IMR-90 (cell line): ENCODE data around the gene HNRNPM. TPM values are rescaled to one million over a fixed set of nuclear protein-coding genes. Genes with fewer than 3 reads are reported as not detected.

Experiments
- ATAC-seq: fragments of 200-7000 bp; cut with Tn5 transposase; 2 replicates; pipeline ENCODE4 v1.9.1; 2020; ENCODE audit warnings: low read depth, mild to moderate bottlenecking, moderate library complexity
- BruUV-seq: library from RNA; stranded (reverse); fragments of 400-500 nt; replicated peaks from 2 replicates; lab custom pipeline; 2021; lab: Mats Ljungman, UMichigan
- CTCF ChIA-PET: fragments of 300-600 bp; formaldehyde crosslinking; extraction: SDS; loops from one replicate; lab custom pipeline; 2021; ENCODE audit warnings: antibody characterized with exemption; lab: Yijun Ruan, JAX
- POLR2A ChIA-PET: fragments of 300-600 bp; sonication (Branson Sonifier 250); formaldehyde crosslinking; loops from one replicate; lab custom pipeline; 2022; ENCODE audit warnings: antibody characterized with exemption; ENCODE audit not compliant: unreplicated experiment; lab: Charles Lee
- DNase-seq: peaks from one replicate; pipeline ENCODE4 v3.0.0; 2013
- H2AFZ ChIP-seq: replicated peaks from 2 replicates; pipeline ENCODE3; 2013; ENCODE audit warnings: low read length, mild to moderate bottlenecking; ENCODE audit not compliant: poor library complexity
- H2AK5ac ChIP-seq: 2 replicates; pipeline ENCODE4 v1.6.1; 2013; ENCODE audit warnings: low read depth, low read length, inconsistent platforms
- H2AK9ac ChIP-seq: replicated peaks from 2 replicates; pipeline ENCODE3; 2013; ENCODE audit warnings: mild to moderate bottlenecking, low read depth, low read length, moderate library complexity; ENCODE audit not compliant: poor library complexity
- H2BK120ac ChIP-seq: 2 replicates; pipeline ENCODE4 v1.6.1; 2013; ENCODE audit warnings: low read depth, low read length, inconsistent platforms
- H2BK15ac ChIP-seq: 3 replicates; pipeline ENCODE4 v1.6.1; 2013; ENCODE audit warnings: low read depth, low read length, inconsistent platforms
- H2BK20ac ChIP-seq: 2 replicates; pipeline ENCODE4 v1.6.1; 2013; ENCODE audit warnings: low read depth, mild to moderate bottlenecking, inconsistent platforms, low read length, moderate library complexity
- H2BK5ac ChIP-seq: 2 replicates; pipeline ENCODE4 v1.6.1; 2013; ENCODE audit warnings: mild to moderate bottlenecking, low read depth, low read length, inconsistent platforms; ENCODE audit not compliant: poor library complexity, severe bottlenecking
- H3K14ac ChIP-seq: replicated peaks from 2 replicates; pipeline ENCODE4 v1.6.1; 2013; ENCODE audit warnings: low read depth, low read length, inconsistent platforms
- H3K18ac ChIP-seq: 2 replicates; pipeline ENCODE4 v1.6.1; 2013; ENCODE audit warnings: low read depth, low read length, control low read depth
- H3K23ac ChIP-seq: 2 replicates; pipeline ENCODE4 v1.6.1; 2013; ENCODE audit warnings: low read depth, low read length, inconsistent platforms
- H3K27ac ChIP-seq: 2 replicates; pipeline ENCODE4 v1.5.1; 2013; ENCODE audit warnings: mild to moderate bottlenecking, control low read depth, low read length; ENCODE audit not compliant: insufficient read depth
- H3K27me3 ChIP-seq: 2 replicates; pipeline ENCODE4 v1.6.1; 2013; ENCODE audit warnings: low read length; ENCODE audit not compliant: control insufficient read depth, insufficient read depth
- H3K36me3 ChIP-seq: 2 replicates; pipeline ENCODE4 v1.6.1; 2013; ENCODE audit warnings: low read length, mixed read lengths; ENCODE audit not compliant: control insufficient read depth, insufficient read depth
- H3K4ac ChIP-seq: 2 replicates; pipeline ENCODE4 v1.6.1; 2013; ENCODE audit warnings: low read depth, low read length, inconsistent platforms
- H3K4me1 ChIP-seq: 2 replicates; pipeline ENCODE4 v1.6.1; 2013; ENCODE audit warnings: low read length, mixed read lengths; ENCODE audit not compliant: control insufficient read depth, insufficient read depth
- H3K4me2 ChIP-seq: 2 replicates; pipeline ENCODE4 v1.6.1; 2013; ENCODE audit warnings: low read depth, mild to moderate bottlenecking, control low read depth, low read length, moderate library complexity
- H3K4me3 ChIP-seq: 2 replicates; pipeline ENCODE4 v1.5.1; 2013; ENCODE audit warnings: low read depth, mild to moderate bottlenecking, control low read depth, low read length, moderate library complexity; ENCODE audit not compliant: insufficient read depth
- H3K56ac ChIP-seq: 2 replicates; pipeline ENCODE4 v1.6.1; 2013; ENCODE audit warnings: low read length, inconsistent platforms; ENCODE audit not compliant: insufficient read depth; ENCODE audit errors: extremely low read depth
- H3K79me1 ChIP-seq, 2 experiments: 2 replicates each; pipeline ENCODE4 v1.6.1; 2013; ENCODE audit warnings: low read length in 2 of 2, inconsistent platforms in 1 of 2, low read depth in 1 of 2
- H3K9ac ChIP-seq: 2 replicates; pipeline ENCODE4 v1.6.1; 2013; ENCODE audit warnings: low read depth, low read length, control low read depth
- H3K9me1 ChIP-seq: 2 replicates; pipeline ENCODE4 v1.6.1; 2013; ENCODE audit warnings: low read length, inconsistent platforms; ENCODE audit not compliant: insufficient read depth
- H3K9me3 ChIP-seq: 2 replicates; pipeline ENCODE4 v1.6.1; 2013; ENCODE audit warnings: low read length; ENCODE audit not compliant: control insufficient read depth, insufficient read depth
- H4K20me1 ChIP-seq: 2 replicates; pipeline ENCODE4 v1.6.1; 2013; ENCODE audit warnings: low read length, inconsistent platforms; ENCODE audit not compliant: insufficient read depth
- H4K5ac ChIP-seq: 2 replicates; pipeline ENCODE4 v1.6.1; 2013; ENCODE audit warnings: mild to moderate bottlenecking, low read depth, low read length, control low read depth
- H4K8ac ChIP-seq, 2 experiments: 2 replicates each; pipeline ENCODE4 v1.6.1; 2013; ENCODE audit warnings: low read depth in 2 of 2, low read length in 2 of 2, control low read depth in 1 of 2, inconsistent platforms in 1 of 2
- H4K91ac ChIP-seq: 2 replicates; pipeline ENCODE4 v1.6.1; 2013; ENCODE audit warnings: low read depth, low read length, inconsistent platforms; ENCODE audit not compliant: insufficient read depth
- BHLHE40 ChIP-seq: fragments of 150-350 bp; IDR thresholded peaks from 2 replicates; pipeline ENCODE4 v1.6.1; 2016; ENCODE audit warnings: mild to moderate bottlenecking, low read depth, low read length
- CEBPB ChIP-seq: IDR thresholded peaks from 2 replicates; pipeline ENCODE4 v1.6.1; 2012; ENCODE audit warnings: low read depth, low read length, improper control_type of control experiment
- FOS ChIP-seq: fragments of 150-350 bp; IDR thresholded peaks from 2 replicates; pipeline ENCODE4 v1.6.1; 2016; ENCODE audit warnings: low read depth, low read length
- MAFK ChIP-seq: IDR thresholded peaks from 2 replicates; pipeline ENCODE4 v1.6.1; 2012; ENCODE audit warnings: low read depth, low read length, improper control_type of control experiment
- MAZ ChIP-seq: IDR thresholded peaks from 2 replicates; pipeline ENCODE4 v1.6.1; 2012; ENCODE audit warnings: low read depth, mild to moderate bottlenecking, low read length, improper control_type of control experiment, moderate library complexity, borderline replicate concordance
- MXI1 ChIP-seq: IDR thresholded peaks from 2 replicates; pipeline ENCODE4 v1.6.1; 2012; ENCODE audit warnings: low read depth, mild to moderate bottlenecking, low read length, moderate library complexity, borderline replicate concordance
- NFE2L2 ChIP-seq: fragments of 150-350 bp; IDR thresholded peaks from 2 replicates; pipeline ENCODE4 v1.6.1; 2016; ENCODE audit warnings: low read depth, mild to moderate bottlenecking, low read length
- POLR2A ChIP-seq: IDR thresholded peaks from 2 replicates; pipeline ENCODE4 v1.6.1; 2012; ENCODE audit warnings: mild to moderate bottlenecking, low read depth, low read length
- RAD21 ChIP-seq: IDR thresholded peaks from 2 replicates; pipeline ENCODE4 v1.6.1; 2012; ENCODE audit warnings: low read length, improper control_type of control experiment
- RCOR1 ChIP-seq: IDR thresholded peaks from 2 replicates; pipeline ENCODE4 v1.6.1; 2012; ENCODE audit warnings: mild to moderate bottlenecking, low read length, improper control_type of control experiment; ENCODE audit not compliant: insufficient replicate concordance
- RFX5 ChIP-seq: IDR thresholded peaks from 2 replicates; pipeline ENCODE4 v1.8.0; 2012; ENCODE audit warnings: low read depth, mild to moderate bottlenecking, low read length, moderate library complexity
- SMC3 ChIP-seq: fragments of 150-350 bp; IDR thresholded peaks from 2 replicates; pipeline ENCODE4 v1.6.1; 2016; ENCODE audit warnings: low read depth, mild to moderate bottlenecking, antibody characterized with exemption, low read length, moderate library complexity
- WGBS, 2 experiments: methylation state at CpG; one replicate each; pipeline versions ENCODE4 v1.1.5 to v1.1.7; 2013; ENCODE audit warnings: missing lambda C conversion rate in 2 of 2; ENCODE audit not compliant: insufficient read length in 1 of 2; ENCODE audit errors: extremely low coverage in 2 of 2; 5-methylcytosine and 5-hydroxymethylcytosine counted together
- dilution Hi-C: fragments of 300-500 bp; cut with HindIII; formaldehyde crosslinking; loops from one replicate; pipeline ENCODE4 v1.14.3; 2018; ENCODE audit warnings: low sequenced_read_pairs; ENCODE audit not compliant: unreplicated experiment
- in situ Hi-C: fragments of 300-500 bp; cut with MboI; formaldehyde crosslinking; loops from 3 replicates; pipeline ENCODE4 v1.14.3; 2019; ENCODE audit warnings: low sequenced_read_pairs, inconsistent platforms, mixed read lengths
- intact Hi-C: fragments of 100-400 bp; cut with micrococcal nuclease; formaldehyde crosslinking; loops from 2 replicates; pipeline ENCODE4 v1.10.0; 2022
- polyA plus RNA-seq, 3 experiments: library from polyadenylated mRNA; depleted of rRNA; stranded (reverse); fragments of >200 nt; gene quantifications; 2 replicates each; pipeline ENCODE4 v1.2.3, GENCODE V29; 2012; ENCODE audit warnings: low replicate concordance in 1 of 3
- total RNA-seq: library from RNA; depleted of rRNA; stranded (reverse); fragments of >200 nt; gene quantifications from 2 replicates; pipeline ENCODE4 v1.2.3, GENCODE V29; 2012
- TF ChIP-seq, protein P1 (sequence below): fragments of 150-350 bp; IDR thresholded peaks from 2 replicates; pipeline ENCODE4 v1.6.1; 2017; ENCODE audit warnings: mild to moderate bottlenecking, antibody characterized with exemption, low read length, low read depth
- TF ChIP-seq, protein P2 (sequence below): fragments of 150-350 bp; IDR thresholded peaks from 2 replicates; pipeline ENCODE4 v1.6.1; 2016; ENCODE audit warnings: low read depth, mild to moderate bottlenecking, low read length, moderate library complexity, borderline replicate concordance

Gene HNRNPM
- total and polyA plus RNA-seq, 2 of the 4 experiments (the other 2 are of a cell fraction), result 75.6 to 197 TPM

DNA sequence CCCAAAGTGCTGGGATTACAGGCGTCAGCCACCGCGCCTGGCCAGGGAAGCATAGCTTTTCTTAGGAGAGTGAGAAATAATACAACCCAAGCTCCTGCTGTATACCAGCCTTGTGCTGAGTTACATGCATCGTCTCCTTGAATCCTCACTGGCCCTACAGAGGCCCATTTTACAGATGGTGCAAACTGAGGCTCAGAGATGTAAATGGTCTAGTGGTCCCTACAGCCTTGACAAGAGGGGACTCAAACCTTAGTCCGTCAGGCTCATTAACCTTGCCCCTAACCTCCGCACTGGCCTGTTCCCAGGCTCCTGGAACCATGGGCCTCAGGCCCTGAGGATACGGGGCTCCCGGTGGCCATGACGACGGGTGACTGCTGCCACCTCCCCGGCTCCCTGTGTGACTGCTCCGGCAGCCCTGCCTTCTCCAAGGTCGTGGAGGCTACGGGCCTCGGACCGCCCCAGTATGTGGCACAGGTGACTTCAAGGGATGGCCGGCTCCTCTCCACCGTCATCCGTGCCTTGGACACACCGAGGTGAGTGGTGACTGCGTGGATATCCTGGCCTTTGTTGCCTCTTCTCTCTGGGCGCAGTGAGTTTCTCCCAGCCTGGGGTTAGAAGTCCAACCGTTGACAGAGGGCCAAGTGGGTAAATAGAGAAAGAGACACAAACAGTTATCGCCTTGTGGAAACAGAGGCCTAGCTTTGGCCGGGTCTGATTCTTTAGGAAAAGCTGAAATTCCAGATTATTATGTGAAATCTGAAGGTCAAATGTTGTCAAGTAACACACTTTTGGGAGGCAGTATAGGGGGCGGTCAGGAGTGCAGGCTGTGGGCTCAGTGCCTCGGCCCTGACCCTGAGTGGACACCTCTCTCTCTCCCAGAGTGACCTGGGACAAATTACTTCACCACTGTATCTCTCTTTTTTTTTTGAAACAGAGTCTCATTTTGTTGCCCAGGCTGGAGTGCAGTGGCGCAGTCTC, 23.0 kb upstream of the HNRNPM start:
- Histone ChIP-seq H3K9me1 (0 out of 2 replicates have a peak, but pooled peaks cover 2% of the 10 kb centered on the region), H4K5ac (no peak overlapping the region), H3K14ac (no peak overlapping the region), H3K9me3 (no peaks in the 10 kb centered on the region), H3K4me1 (peaks cover 4% of the 10 kb centered on the region), H3K4me2 (no peak overlapping the region), H3K9ac (no peak overlapping the region), H3K4ac (no peak overlapping the region), H2BK120ac (no peak overlapping the region), H3K23ac (no peak overlapping the region), H3K79me1 (peaks cover 0 to 7% of the 10 kb centered on the region in 2 experiments; a peak in 3 of 4 replicates), H2BK5ac (no peak overlapping the region), H2BK20ac (no peak overlapping the region), H3K27me3 (no peaks in the 10 kb centered on the region), H2AK9ac (no peak overlapping the region), H4K20me1 (no peaks in the 10 kb centered on the region), H3K4me3 (no peak overlapping the region), H3K36me3 (no peaks in the 10 kb centered on the region), H3K18ac (no peak overlapping the region), H2BK15ac (no peak overlapping the region), H3K56ac (no peak overlapping the region), H3K27ac (no peak overlapping the region), H2AFZ (no peak overlapping the region), H4K91ac (no peak overlapping the region), H4K8ac (no peak overlapping the region), H2AK5ac (no peak overlapping the region)
- ATAC-seq, result no peak
- WGBS, 2 experiments, result 91% methylated on average over 16 of the region's 28 CpGs; no CpG with 5 or more reads in 1 of the 2 experiments
- DNase-seq, result no peak
- dilution Hi-C loops (no loop called here), in situ Hi-C loops (no loop called here), intact Hi-C loops (no loop called here)
- POLR2A ChIA-PET, result interaction anchor here (0.9 kb wide), 1 partner anchor 31 kb away, joined by 4 read pairs; no protein-coding TSS in a partner anchor
- CTCF ChIA-PET, result no interaction called here
- BruUV-seq, result no TSS peak
- TF ChIP-seq SMC3 (no peak), MAZ (no peak), POLR2A (no peak), RAD21 (no peak), RFX5 (no peak), BHLHE40 (no peak), FOS (no peak), MAFK (no peak), CEBPB (no peak), RCOR1 (no peak), NFE2L2 (no peak), MXI1 (no peak)
- TF ChIP-seq, protein P1, sequence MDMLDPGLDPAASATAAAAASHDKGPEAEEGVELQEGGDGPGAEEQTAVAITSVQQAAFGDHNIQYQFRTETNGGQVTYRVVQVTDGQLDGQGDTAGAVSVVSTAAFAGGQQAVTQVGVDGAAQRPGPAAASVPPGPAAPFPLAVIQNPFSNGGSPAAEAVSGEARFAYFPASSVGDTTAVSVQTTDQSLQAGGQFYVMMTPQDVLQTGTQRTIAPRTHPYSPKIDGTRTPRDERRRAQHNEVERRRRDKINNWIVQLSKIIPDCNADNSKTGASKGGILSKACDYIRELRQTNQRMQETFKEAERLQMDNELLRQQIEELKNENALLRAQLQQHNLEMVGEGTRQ, result no peak
- TF ChIP-seq, protein P2, sequence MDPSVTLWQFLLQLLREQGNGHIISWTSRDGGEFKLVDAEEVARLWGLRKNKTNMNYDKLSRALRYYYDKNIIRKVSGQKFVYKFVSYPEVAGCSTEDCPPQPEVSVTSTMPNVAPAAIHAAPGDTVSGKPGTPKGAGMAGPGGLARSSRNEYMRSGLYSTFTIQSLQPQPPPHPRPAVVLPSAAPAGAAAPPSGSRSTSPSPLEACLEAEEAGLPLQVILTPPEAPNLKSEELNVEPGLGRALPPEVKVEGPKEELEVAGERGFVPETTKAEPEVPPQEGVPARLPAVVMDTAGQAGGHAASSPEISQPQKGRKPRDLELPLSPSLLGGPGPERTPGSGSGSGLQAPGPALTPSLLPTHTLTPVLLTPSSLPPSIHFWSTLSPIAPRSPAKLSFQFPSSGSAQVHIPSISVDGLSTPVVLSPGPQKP, result no peak
